Mesenchymal stem cell (in vitro differentiated cells and primary cell): ENCODE results near the gene OXCT2.

Source experiments
- DNase-seq: peaks from one replicate; pipeline ENCODE4 v3.0.0-alpha.2; 2013
- H2AFZ ChIP-seq: one replicate; pipeline ENCODE4 v1.6.1; 2013; ENCODE audit warnings: low read depth, mild to moderate bottlenecking, control low read depth, inconsistent platforms, low read length, moderate library complexity
- H2AK5ac ChIP-seq: 2 replicates; pipeline ENCODE4 v1.6.1; 2013; ENCODE audit warnings: low read length, moderate library complexity, mild to moderate bottlenecking, inconsistent platforms; ENCODE audit not compliant: severe bottlenecking
- H2BK120ac ChIP-seq: one replicate; pipeline ENCODE4 v1.6.1; 2013; ENCODE audit warnings: low read depth, mild to moderate bottlenecking, inconsistent platforms, low read length, moderate library complexity
- H2BK12ac ChIP-seq, 2 experiments: one replicate each; pipeline ENCODE4 v1.6.1; 2013; ENCODE audit warnings: inconsistent platforms in 2 of 2, low read length in 2 of 2, mild to moderate bottlenecking in 2 of 2, moderate library complexity in 2 of 2, control low read depth in 1 of 2
- H2BK15ac ChIP-seq: one replicate; pipeline ENCODE4 v1.6.1; 2013; ENCODE audit warnings: mild to moderate bottlenecking, low read depth, inconsistent platforms; ENCODE audit not compliant: poor library complexity, severe bottlenecking
- H2BK5ac ChIP-seq: 2 replicates; pipeline ENCODE4 v1.6.1; 2013; ENCODE audit warnings: low read depth, mild to moderate bottlenecking, low read length, control low read depth, inconsistent platforms; ENCODE audit not compliant: poor library complexity, severe bottlenecking
- H3K14ac ChIP-seq, 2 experiments: one replicate each; pipeline ENCODE4 v1.6.1; 2013; ENCODE audit warnings: inconsistent platforms in 2 of 2, low read length in 2 of 2, control low read depth in 1 of 2, mild to moderate bottlenecking in 1 of 2, moderate library complexity in 1 of 2
- H3K18ac ChIP-seq, 2 experiments: one replicate each; pipeline ENCODE4 v1.6.1; 2013; ENCODE audit warnings: inconsistent platforms in 2 of 2, low read length in 2 of 2, control low read depth in 1 of 2, low read depth in 1 of 2, mild to moderate bottlenecking in 1 of 2
- H3K23ac ChIP-seq, 2 experiments: one replicate each; pipeline ENCODE4 v1.6.1; 2013; ENCODE audit warnings: inconsistent platforms in 2 of 2, low read length in 2 of 2, mild to moderate bottlenecking in 2 of 2, moderate library complexity in 2 of 2, control low read depth in 1 of 2
- H3K27ac ChIP-seq: 2 replicates; pipeline ENCODE4 v1.5.1; 2013; ENCODE audit warnings: mild to moderate bottlenecking, moderate library complexity, low read length, control low read depth, inconsistent platforms; ENCODE audit not compliant: poor library complexity, severe bottlenecking
- H3K27me3 ChIP-seq, 2 experiments: 2 replicates each; pipeline versions ENCODE4 v1.6.1 to v1.7.0; 2013; ENCODE audit warnings: low read length in 2 of 2, mild to moderate bottlenecking in 2 of 2, moderate library complexity in 2 of 2, control low read depth in 1 of 2, inconsistent platforms in 1 of 2; ENCODE audit not compliant: control insufficient read depth in 1 of 2, insufficient read depth in 1 of 2
- H3K36me3 ChIP-seq, 2 experiments: 2 replicates each; pipeline versions ENCODE4 v1.6.1 to v1.7.0; 2013; ENCODE audit warnings: low read length in 2 of 2, control low read depth in 1 of 2, inconsistent platforms in 1 of 2, low read depth in 1 of 2, mild to moderate bottlenecking in 1 of 2; ENCODE audit not compliant: insufficient read depth in 2 of 2, control insufficient read depth in 1 of 2
- H3K4ac ChIP-seq, 2 experiments: one replicate each; pipeline ENCODE4 v1.6.1; 2013; ENCODE audit warnings: inconsistent platforms in 2 of 2, low read length in 2 of 2, mild to moderate bottlenecking in 2 of 2, moderate library complexity in 2 of 2, control low read depth in 1 of 2, low read depth in 1 of 2
- H3K4me1 ChIP-seq: 2 replicates; pipeline ENCODE4 v1.6.1; 2013; ENCODE audit warnings: low read depth, low read length, control low read depth; ENCODE audit not compliant: control insufficient read depth, insufficient read depth
- H3K4me2 ChIP-seq: 2 replicates; pipeline ENCODE4 v1.6.1; 2013; ENCODE audit warnings: low read length, mild to moderate bottlenecking, inconsistent platforms; ENCODE audit not compliant: poor library complexity, severe bottlenecking
- H3K4me3 ChIP-seq, 2 experiments: 2 replicates each; pipeline versions ENCODE4 v1.5.1 to v1.7.0; 2013; ENCODE audit warnings: low read length in 2 of 2, mild to moderate bottlenecking in 2 of 2, control low read depth in 1 of 2, low read depth in 1 of 2; ENCODE audit not compliant: insufficient read depth in 1 of 2
- H3K79me1 ChIP-seq: replicated peaks from 2 replicates; pipeline ENCODE4 v1.6.1; 2013; ENCODE audit warnings: mild to moderate bottlenecking, control low read depth, low read length, inconsistent platforms; ENCODE audit not compliant: poor library complexity, severe bottlenecking
- H3K9ac ChIP-seq: 2 replicates; pipeline ENCODE4 v1.7.0; 2013; ENCODE audit warnings: mild to moderate bottlenecking, low read length, moderate library complexity
- H3K9me3 ChIP-seq: 2 replicates; pipeline ENCODE4 v1.7.0; 2013; ENCODE audit warnings: mild to moderate bottlenecking, low read length; ENCODE audit not compliant: control insufficient read depth
- H4K8ac ChIP-seq: one replicate; pipeline ENCODE4 v1.6.1; 2013; ENCODE audit warnings: inconsistent platforms, mild to moderate bottlenecking, low read length, moderate library complexity
- H4K91ac ChIP-seq: one replicate; pipeline ENCODE4 v1.6.1; 2013; ENCODE audit warnings: mild to moderate bottlenecking, low read length, inconsistent platforms
- WGBS: methylation state at CpG from one replicate; pipeline ENCODE4 v1.1.7; 2013; ENCODE audit warnings: mixed read lengths; 5-methylcytosine and 5-hydroxymethylcytosine counted together

OXCT2 gene

GRCh38 chr1:39755965-39756659, 15.0 kb downstream of the OXCT2 start:
- H2BK15ac ChIP-seq, result no peak overlapping the region
- no peak overlapping the region for H2BK120ac ChIP-seq
- no peak overlapping the region for H3K27ac ChIP-seq
- H2AFZ ChIP-seq, result no peak overlapping the region
- H3K36me3 ChIP-seq, result peaks cover 71 to 83% of the 10 kb centered on the region in 2 experiments
- no peak overlapping the region for H2BK12ac ChIP-seq
- no peaks in the 10 kb centered on the region for H3K9me3 ChIP-seq
- no peak overlapping the region for H3K18ac ChIP-seq
- WGBS, result 97% methylated on average over 8 of the region's 9 CpGs
- H3K4me1 ChIP-seq, result no peaks in the 10 kb centered on the region
- no peak overlapping the region for H3K23ac ChIP-seq
- no peak overlapping the region for H2BK5ac ChIP-seq
- H2AK5ac ChIP-seq, result no peak overlapping the region
- H3K14ac ChIP-seq, result no peak overlapping the region
- H3K27me3 ChIP-seq, result no peaks in the 10 kb centered on the region
- no peak overlapping the region for H3K4ac ChIP-seq
- H3K4me3 ChIP-seq, result no peak overlapping the region
- H3K4me2 ChIP-seq, result no peak overlapping the region
- no peak overlapping the region for H4K8ac ChIP-seq
- DNase-seq, result no peak
- no peak overlapping the region for H4K91ac ChIP-seq
- no peak overlapping the region for H3K9ac ChIP-seq
- peaks cover 2% of the 10 kb centered on the region for H3K79me1 ChIP-seq

- peaks cover 3% of the 10 kb centered on the region for H3K79me1 ChIP-seq
- no peak overlapping the region for H2AK5ac ChIP-seq
- no peak overlapping the region for H3K14ac ChIP-seq
- no peak overlapping the region for H2BK12ac ChIP-seq
- no peak overlapping the region for H3K23ac ChIP-seq
- H2BK15ac ChIP-seq, result no peak overlapping the region
- no peak overlapping the region for H4K8ac ChIP-seq
- no peak overlapping the region for H3K18ac ChIP-seq
- peaks cover 62 to 94% of the 10 kb centered on the region in 2 experiments for H3K36me3 ChIP-seq
- H2AFZ ChIP-seq, result no peak overlapping the region
- no peaks in the 10 kb centered on the region for H3K9me3 ChIP-seq
- H3K4me2 ChIP-seq, result no peak overlapping the region
- WGBS, result 69% methylated on average over 2 of the region's 2 CpGs
- H2BK120ac ChIP-seq, result no peak overlapping the region
- DNase-seq, result no peak
- H3K27me3 ChIP-seq, result no peaks in the 10 kb centered on the region
- H3K9ac ChIP-seq, result no peak overlapping the region
- H3K27ac ChIP-seq, result no peak overlapping the region
- no peak overlapping the region for H4K91ac ChIP-seq
- no peak overlapping the region for H3K4me3 ChIP-seq
- H2BK5ac ChIP-seq, result no peak overlapping the region
- no peak overlapping the region for H3K4ac ChIP-seq
- no peaks in the 10 kb centered on the region for H3K4me1 ChIP-seq
These were observed 16.1 kb downstream of the OXCT2 start for GRCh38 chr1:39754906-39755504.

GRCh38 chr1:39754026-39754570, 17.1 kb downstream of the OXCT2 start:
- Histone ChIP-seq H3K79me1 (peaks cover 4% of the 10 kb centered on the region), H4K91ac (no peak overlapping the region), H3K36me3 (peaks cover 69 to 93% of the 10 kb centered on the region in 2 experiments), H4K8ac (no peak overlapping the region), H2AK5ac (no peak overlapping the region), H3K4me1 (no peaks in the 10 kb centered on the region), H2BK5ac (no peak overlapping the region), H3K4ac (no peak overlapping the region), H3K18ac (no peak overlapping the region), H3K27ac (no peak overlapping the region), H3K9ac (no peak overlapping the region), H3K4me2 (no peak overlapping the region), H3K9me3 (no peaks in the 10 kb centered on the region), H3K23ac (no peak overlapping the region), H2BK120ac (no peak overlapping the region), H2BK12ac (no peak overlapping the region), H3K4me3 (no peak overlapping the region), H2AFZ (no peak overlapping the region), H2BK15ac (no peak overlapping the region), H3K14ac (no peak overlapping the region), H3K27me3 (no peaks in the 10 kb centered on the region)
- 89% methylated on average over 2 of the region's 2 CpGs for WGBS
- no peak for DNase-seq

GRCh38 chr1:39753132-39754025, 17.8 kb downstream of the OXCT2 start:
- no peak overlapping the region for H2BK12ac ChIP-seq
- no peak overlapping the region for H3K4me3 ChIP-seq
- H3K4me2 ChIP-seq, result no peak overlapping the region
- no peak overlapping the region for H4K8ac ChIP-seq
- H3K23ac ChIP-seq, result no peak overlapping the region
- no peak overlapping the region for H2BK5ac ChIP-seq
- H3K4me1 ChIP-seq, result no peaks in the 10 kb centered on the region
- H3K14ac ChIP-seq, result no peak overlapping the region
- H2AFZ ChIP-seq, result no peak overlapping the region
- no peak overlapping the region for H3K4ac ChIP-seq
- no peak for DNase-seq
- H3K18ac ChIP-seq, result no peak overlapping the region
- no peak overlapping the region for H4K91ac ChIP-seq
- H3K36me3 ChIP-seq, result peaks cover 67 to 98% of the 10 kb centered on the region in 2 experiments
- H2BK15ac ChIP-seq, result no peak overlapping the region
- no peak overlapping the region for H3K9ac ChIP-seq
- no peaks in the 10 kb centered on the region for H3K9me3 ChIP-seq
- no peak overlapping the region for H2BK120ac ChIP-seq
- peaks cover 6% of the 10 kb centered on the region for H3K79me1 ChIP-seq
- 98% methylated on average over 16 of the region's 16 CpGs for WGBS
- no peaks in the 10 kb centered on the region for H3K27me3 ChIP-seq
- H3K27ac ChIP-seq, result no peak overlapping the region
- H2AK5ac ChIP-seq, result no peak overlapping the region
